NCI-H146 (cell line): ENCODE results near the gene HIP1R.
"Not testable (repeated sequence)": the region's sequence is repeated elsewhere in the genome, so short reads cannot be mapped to it uniquely, and the experiment has no call there.

ENCODE experiments used
- DNase-seq: peaks from one replicate; lab custom pipeline; 2025; lab: John Stamatoyannopoulos, UW

The HIP1R gene, protein sequence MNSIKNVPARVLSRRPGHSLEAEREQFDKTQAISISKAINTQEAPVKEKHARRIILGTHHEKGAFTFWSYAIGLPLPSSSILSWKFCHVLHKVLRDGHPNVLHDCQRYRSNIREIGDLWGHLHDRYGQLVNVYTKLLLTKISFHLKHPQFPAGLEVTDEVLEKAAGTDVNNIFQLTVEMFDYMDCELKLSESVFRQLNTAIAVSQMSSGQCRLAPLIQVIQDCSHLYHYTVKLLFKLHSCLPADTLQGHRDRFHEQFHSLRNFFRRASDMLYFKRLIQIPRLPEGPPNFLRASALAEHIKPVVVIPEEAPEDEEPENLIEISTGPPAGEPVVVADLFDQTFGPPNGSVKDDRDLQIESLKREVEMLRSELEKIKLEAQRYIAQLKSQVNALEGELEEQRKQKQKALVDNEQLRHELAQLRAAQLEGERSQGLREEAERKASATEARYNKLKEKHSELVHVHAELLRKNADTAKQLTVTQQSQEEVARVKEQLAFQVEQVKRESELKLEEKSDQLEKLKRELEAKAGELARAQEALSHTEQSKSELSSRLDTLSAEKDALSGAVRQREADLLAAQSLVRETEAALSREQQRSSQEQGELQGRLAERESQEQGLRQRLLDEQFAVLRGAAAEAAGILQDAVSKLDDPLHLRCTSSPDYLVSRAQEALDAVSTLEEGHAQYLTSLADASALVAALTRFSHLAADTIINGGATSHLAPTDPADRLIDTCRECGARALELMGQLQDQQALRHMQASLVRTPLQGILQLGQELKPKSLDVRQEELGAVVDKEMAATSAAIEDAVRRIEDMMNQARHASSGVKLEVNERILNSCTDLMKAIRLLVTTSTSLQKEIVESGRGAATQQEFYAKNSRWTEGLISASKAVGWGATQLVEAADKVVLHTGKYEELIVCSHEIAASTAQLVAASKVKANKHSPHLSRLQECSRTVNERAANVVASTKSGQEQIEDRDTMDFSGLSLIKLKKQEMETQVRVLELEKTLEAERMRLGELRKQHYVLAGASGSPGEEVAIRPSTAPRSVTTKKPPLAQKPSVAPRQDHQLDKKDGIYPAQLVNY

DNA sequence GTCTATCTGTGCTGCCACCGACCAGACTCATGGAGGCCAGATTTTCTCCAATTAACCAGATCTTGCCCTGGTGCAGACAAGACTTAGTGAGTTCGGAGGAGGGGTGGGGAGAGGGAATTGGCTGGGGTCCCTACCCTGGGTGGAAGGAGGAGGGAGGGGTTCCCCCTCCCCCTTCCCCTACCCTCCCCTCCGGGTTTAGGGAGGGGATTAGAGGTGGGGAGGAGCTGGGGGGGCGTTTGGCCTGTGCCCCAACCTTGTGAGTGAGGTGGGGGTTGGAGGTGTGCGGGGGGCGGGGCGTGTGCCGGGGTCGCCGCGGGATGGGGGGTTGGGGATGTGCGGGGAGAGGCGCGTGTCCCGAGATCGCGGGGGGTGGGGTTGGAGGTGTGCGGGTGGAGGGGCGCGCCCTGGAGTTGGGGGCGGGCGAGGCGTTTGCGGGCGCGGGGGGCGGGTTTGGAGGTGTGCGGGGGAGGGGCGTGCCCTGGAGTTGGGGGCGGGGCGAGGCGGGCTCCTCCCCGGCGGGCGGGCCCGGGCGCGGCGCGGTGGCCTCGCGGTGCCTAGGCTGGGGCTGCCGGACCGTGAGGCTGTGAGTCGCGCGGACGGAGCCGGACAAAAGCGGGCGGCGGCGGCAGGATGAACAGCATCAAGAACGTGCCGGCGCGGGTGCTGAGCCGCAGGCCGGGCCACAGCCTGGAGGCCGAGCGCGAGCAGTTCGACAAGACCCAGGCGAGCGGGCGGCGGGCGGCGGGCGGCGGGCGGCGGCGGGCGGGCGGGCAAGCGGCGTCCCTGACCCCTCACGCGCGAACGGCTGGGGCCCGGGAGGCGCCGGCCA, at the start of gene HIP1R:
HIP1R (plus strand) TSS at position 537 of the 829 bp plus-strand sequence; CDS start at position 631, 94 bp downstream.
- peak; percentile 62 for DNase-seq

DNA sequence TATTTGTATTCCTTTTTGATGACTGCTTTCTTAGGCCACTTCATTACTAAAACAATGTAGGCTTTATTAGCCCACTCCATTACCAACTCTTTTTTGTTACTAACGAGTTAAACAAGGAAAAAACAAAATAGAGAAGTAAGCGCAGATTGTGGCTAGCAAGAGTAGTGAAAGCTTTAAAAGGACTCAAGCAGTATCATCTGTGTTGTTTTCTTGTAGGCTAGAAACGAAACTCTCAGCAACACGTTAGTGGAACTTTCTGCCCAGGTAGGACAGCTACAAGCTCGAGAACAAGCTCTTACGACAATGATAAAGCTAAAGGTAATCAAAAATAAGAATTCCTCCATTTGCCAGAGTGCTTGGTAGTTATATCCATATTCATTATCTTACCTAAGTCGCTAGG, 49.8 kb upstream of the HIP1R start:
- no peak for DNase-seq

DNA sequence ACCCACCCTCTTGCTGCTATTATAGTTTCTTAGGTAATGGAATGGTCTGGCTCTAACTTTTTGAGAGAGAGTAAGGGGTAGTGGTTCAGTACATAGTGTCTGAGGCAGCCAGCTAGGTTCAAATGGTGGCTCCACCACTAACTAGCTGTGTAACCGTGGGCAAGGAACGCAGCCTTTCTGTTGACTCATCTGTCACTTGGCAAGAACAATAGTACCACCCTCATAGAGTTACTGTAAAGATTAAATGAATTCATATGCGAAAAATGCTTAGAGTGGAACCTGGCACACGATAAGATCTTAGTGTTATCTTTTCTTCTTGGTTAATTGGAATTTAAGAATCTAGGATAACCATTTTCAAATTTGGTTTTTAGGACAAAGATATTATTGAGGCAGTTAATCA, 46.9 kb upstream of the HIP1R start:
- no peak for DNase-seq

DNA sequence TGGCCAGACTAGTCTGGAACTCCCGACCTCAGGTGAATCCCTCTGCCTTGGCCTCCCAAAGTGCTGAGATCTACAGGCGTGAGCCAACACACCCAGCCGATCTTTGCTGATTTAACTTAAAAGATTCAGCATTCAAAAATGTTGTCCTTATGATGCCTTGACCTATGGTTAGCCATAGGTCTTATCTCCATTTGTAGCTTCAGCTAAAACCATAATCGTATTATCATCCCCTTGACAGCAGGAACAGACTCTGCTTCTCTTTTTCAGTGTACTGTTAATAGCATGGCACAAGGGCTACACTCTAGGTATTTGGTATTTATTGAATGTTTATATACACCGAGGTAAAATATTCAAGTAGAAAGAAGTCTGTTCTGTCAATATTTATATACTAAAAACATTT, 45.6 kb upstream of the HIP1R start:
- DNase-seq, result no peak

DNA sequence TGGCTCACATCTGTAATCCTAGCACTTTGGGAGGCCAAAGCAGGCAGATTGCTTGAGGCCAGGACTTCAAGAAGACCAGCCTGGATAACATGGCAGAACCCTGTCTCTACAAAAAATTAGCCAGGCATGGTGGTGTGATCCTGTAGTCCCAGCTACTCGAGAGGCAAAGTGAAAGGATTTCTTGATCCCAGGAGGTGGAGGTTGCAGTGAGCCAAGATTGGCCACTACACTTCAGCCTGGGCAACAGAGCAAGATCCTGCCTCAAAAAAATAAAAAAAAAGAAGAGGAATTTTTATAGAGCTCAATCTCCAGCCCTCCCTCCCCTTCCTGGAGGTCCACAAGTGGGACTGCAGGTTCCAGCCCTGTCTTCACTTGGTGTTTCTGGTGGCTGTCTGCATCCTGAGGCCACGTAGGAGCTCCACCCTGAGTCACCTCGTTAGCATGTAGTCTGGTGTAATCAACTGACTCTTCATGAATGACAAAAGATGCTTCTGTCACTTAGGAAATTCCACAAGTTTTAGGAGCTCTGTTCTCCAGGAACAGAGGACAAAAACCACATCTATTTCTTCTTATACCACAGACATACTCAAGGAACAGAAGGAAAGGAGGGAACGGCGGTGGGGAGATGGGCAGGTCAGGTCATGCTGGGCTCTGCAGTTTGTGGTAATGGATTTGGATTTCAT, 44.7 kb upstream of the HIP1R start:
- DNase-seq, result no peak

DNA sequence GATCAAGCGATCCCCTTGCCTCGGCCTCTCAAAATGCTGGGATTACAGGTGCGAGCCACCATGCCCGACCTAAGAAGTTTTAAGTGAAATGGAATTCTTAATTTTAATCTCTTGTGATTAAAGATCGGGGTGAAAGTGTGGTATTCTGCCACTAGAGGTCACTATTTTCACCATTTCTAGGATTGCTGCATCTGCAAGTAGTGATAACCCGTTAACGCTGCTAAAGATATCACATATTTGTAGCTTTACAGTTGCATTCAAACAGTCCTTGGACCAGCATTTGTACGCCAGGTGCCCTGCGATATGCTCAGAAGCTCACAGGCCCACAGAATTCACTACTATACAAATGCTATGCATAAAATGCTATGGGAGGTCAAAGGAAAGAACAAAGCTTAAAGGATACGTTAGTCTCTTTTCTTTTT, 41.6 kb upstream of the HIP1R start:
- DNase-seq, result peak; percentile 51

DNA sequence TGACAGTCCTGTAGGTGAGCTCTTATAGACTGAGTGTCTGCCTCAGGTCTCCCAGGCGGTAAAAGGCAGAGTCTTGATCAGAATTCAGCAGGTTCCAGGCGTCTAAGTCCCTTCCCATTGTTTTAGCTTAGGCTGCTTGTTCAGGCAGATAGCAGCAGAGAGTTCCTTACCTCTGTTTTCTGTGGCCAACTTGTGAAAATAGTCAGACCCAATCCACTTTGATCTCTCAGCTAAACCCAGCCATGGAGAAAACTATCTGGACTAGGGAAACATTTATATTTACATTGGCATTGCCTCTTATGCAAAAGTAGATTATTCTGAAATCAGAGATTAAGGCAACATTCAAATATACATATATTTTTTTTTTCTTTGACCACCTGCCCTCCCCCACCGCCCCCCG, 39.5 kb upstream of the HIP1R start:
- no peak for DNase-seq

DNA sequence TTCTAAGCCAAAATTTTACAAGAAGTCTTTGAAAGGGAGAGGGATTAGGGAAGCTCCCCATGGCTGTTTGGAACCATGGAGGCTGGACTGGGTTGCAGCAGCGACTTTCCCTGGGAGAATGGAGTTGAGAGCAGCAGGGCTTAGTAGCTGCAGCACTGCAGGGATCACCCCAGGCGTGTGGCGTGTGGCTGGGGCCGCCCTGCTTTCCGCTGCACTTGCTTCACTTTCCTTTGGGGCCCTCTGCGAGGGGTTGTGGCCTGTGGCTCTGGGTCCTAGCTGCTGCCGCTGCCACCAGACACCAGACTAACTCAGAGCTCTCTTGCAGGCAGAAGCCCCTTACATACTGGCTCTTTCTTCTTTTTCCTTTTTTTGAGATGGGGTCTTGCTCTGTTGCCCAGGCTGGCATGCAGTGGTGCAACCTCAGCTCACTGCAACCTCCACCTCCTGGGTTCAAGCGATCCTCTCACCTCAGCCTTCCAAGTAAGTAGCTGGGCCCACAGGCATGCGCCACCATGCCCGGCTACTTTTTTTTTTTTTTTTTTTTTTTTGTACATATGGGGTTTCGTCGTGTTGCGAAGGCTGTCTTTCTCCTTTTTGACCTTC, 35.5 kb upstream of the HIP1R start:
- no peak for DNase-seq

DNA sequence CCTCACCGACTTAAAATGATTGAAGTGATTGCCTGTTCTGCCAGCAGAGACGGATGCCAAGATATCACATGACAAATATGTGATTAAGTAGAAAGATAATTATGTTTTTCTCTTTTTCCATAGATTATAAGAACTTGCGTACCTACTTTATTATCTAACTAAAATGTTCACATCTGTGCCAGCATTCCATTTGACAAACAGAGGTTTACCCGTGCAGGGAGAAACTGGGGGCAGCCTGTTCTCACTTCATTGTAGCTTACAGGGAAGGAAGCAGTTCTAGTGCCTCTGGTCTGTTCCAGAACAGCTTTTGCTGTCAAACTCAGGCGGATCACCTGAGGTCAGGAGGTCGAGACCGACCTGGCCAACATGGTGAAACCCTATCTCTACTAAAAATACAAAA, 31.3 kb upstream of the HIP1R start:
- no peak for DNase-seq

DNA sequence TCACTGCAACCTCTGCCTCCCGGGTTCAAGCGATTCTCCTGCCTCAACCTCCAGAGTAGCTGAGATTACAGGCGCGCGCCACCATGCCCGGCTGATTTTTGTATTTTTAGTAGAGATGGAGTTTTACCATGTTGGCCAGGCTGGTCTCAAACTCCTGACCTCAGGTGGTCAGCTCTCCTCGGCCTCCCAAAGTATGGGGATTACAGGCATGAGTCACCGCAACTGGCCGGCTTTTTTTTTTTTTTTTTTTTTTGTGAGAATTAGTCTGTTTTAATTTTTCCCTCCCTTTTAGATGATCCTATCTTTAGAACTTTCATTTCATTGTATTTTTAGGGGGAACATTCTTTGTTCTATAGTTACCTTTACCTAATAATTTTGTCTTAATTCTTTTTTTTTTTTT, 30.3 kb upstream of the HIP1R start:
- DNase-seq, result not testable (repeated sequence)

DNA sequence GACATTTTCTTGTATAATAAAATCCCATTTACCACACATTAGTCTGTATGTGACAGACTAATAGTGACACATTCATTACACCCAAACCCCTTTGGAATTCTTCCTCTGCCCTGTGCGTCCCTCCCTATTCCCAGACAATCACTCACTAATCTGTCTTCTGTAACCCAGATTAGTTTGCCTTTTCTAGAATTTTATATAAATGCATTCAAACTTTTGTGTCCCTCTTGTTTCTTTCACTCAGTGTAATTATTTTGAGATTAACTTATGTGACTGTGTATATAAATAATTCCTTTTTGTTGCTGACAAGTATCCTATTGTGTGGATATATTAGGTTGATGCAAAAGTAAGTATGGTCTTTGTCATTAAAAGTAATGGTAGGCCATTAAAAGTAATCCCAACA, 27.6 kb upstream of the HIP1R start:
- no peak for DNase-seq

DNA sequence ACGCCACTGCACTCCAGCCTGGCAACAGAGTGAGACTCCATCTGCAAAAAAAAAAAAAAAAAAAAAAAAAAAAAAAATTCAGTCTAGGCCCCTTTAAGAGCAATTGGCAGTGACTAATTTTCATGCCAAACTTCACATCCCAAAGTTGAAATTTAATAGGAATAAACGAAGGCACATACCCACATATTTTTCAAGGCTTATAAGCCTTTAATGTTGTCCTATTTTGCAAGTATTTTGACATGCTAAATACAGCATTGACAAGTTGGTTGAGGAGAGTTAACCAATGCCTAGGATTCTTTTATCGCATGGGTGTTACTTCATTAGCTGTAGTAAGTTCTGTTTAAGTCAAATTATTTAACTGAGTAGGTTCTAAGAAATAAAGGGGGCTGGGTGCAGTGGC, 23.5 kb upstream of the HIP1R start:
- no peak for DNase-seq

DNA sequence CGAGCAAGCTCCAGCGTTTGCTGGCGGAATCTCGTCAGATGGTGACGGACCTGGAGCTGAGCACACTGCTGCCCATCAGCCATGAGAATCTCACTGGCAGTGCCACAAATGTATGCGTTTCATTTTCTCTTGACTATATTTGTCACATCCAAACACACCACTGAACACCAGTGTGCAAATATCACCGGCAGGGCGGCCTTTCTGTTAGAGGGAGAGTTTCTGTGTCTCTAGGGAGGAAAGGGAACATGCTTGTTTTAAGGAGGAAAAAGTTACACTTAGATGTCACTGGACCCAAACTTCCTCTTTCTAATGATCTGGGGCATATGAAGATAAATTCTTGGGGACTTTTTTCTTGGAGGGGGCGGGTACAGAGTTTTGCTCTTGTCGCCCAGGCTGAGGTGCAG, 21.9 kb upstream of the HIP1R start:
- no peak for DNase-seq

DNA sequence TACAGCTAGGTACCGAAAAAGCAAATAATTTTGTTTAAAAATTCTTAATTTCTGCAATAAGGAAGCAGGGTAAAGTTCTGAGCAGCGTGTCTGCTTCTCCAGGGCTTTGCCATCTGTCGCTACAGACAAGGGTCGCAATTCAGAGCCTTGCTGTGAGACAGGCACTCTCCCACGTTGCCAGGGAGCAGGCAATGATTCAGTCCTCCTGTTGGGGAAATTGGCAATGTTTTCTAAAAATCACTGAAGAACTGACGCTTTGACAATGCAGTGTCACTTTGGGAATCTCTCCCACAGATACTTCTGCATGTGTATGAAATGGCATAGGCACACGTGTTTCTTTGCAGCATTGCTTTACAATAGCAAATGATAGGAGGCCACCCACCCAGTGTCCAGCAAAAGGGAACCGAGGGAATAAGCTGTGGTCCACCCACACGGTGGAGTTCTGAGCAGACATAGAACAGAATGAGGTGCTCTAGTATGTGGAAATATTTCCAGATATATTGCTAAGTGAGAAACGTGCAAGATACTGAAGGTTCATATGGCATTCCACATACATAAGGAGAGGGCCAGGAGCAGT, 16.0 kb upstream of the HIP1R start:
- DNase-seq, result no peak

DNA sequence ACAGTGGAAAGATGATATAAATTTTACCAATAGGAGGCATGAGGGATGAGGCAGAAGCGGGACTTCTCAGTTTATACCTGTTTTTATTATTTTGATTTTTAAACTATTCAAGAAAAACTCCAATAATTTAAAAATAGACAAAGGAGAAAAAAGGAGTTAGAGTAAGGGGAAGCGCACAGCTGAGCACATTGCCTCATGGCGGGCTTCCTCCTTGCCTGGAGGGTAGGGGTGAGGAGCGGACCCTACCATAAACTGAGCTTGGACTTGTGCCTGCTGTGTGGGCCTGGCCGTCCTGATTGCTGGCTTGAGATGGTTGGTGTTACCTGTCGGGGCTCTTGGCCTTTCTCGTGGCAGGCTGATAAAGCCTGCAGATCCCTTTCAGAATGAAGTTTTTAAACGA, 15.1 kb upstream of the HIP1R start:
- DNase-seq, result no peak

DNA sequence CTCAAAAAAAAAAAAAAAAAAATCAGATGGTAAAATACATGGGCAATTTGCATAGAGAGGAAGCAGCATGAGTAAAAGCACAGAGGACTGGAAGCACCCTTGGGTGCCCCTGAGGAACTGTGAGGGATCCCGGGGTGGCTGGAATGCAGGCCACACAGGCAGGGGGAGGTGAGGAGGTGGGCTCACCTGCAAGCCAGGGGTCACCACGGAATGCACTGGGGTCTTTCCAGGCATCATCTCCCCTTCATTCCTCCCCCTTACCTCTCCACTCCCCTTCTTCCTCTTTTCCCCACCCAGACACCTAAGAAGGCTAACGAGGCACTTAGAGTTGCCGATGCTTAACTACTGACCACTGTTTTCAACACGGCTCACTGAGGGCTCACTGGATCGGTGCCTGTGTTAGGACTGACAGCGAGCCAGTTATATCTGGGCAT, 14.4 kb upstream of the HIP1R start:
- DNase-seq, result no peak

DNA sequence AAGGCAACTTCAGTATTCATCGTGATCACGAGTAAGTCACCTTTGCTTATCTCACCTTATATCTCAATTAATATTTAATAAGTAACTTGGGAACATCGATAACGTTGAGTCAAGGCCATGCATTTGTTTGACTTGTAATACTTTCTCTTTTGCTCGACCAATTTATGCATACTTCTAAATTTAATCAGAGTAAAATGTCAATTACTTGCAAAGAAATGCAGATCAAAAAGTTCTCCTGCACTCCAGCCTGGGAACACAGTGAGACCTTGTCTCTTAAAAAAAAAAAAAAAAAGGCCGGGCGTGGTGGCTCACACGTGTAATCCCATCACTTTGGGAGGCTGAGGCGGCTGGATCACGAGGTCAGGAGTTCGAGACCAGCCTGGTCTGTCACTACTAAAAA, 11.8 kb upstream of the HIP1R start:
- DNase-seq, result no peak

DNA sequence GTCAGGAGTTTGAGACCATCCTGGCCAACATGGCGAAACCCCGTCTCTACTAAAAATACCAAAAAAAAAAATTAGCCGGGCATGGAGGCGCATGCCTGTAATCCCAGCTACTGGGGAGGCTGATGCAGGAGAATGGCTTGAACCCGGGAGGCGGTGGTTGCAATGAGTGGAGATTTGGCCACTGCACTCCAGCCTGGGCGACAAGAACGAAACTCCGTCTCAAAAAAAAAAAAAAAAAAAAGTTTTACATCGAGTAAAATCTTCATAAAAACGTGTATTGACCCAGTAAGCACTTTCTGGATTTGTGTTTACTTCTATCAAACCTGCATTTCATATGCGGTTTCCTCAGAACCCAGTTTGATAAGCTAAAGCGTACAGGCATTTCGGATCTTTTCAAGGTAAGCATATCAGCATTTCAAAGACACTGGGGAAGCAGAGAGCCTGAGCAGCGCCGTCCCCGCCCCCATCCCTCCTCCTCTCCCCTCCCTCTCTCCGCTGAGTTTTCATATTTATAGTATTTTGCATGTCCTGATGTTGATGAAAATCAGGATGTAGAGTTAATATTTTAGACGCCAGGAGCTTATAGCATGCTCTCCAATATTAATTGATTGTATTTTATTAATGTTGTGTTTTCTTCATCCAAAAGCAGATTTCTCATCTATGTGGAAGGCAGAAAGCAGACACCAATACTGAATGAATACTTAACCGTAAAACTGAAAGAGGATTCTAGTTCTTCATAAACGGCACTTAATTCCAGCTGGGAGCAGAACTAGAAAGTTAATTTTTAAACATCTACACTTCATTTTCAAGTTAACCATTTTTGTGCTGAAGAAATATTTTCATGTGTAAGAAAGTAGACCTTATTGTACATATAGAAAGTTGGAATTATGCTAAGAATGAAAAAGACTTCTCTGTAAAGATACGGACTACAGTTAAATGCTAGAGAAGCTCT, 9.2 kb upstream of the HIP1R start:
- DNase-seq, result peak; percentile 39

DNA sequence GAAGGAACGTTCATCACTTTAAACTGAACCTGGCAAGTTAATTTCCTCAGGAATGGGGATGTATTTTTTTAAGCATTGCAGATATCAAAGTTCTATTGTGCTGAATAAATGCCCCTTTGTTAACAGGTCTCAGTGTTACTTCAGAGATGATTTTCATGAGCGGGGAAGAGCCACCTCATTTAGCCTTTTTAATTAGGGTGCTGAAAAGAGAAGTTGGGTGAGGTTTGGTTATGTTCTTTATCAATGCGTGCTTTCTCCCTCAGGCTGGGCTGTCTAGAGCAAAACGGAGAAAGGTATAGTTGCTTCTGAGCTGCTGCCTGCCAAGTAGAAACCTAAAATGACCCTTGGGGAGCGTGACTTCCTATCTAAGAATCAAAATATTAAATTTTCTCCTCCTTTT, 8.0 kb upstream of the HIP1R start:
- DNase-seq, result no peak
